Activated effector memory CD4-positive, alpha-beta T cell treated with Interleukin-2 at 50 U/mL for 16 hours (primary cell): Measurements from ENCODE around the gene ADD3.

ENCODE experiments used
- DNase-seq: peaks from one replicate; pipeline ENCODE4 v3.0.0-alpha.2; 2020

Gene ADD3

GRCh38 chr10:110006358-110007160, 1.2 kb upstream of the ADD3 start:
- no peak for DNase-seq

- no peak for DNase-seq
Measured at GRCh38 chr10:110007161-110007700, 553 bp upstream of the ADD3 start.

- peak; percentile 29 for DNase-seq
Measured at GRCh38 chr10:110008518-110009339, 945 bp downstream of the ADD3 start.

DNA sequence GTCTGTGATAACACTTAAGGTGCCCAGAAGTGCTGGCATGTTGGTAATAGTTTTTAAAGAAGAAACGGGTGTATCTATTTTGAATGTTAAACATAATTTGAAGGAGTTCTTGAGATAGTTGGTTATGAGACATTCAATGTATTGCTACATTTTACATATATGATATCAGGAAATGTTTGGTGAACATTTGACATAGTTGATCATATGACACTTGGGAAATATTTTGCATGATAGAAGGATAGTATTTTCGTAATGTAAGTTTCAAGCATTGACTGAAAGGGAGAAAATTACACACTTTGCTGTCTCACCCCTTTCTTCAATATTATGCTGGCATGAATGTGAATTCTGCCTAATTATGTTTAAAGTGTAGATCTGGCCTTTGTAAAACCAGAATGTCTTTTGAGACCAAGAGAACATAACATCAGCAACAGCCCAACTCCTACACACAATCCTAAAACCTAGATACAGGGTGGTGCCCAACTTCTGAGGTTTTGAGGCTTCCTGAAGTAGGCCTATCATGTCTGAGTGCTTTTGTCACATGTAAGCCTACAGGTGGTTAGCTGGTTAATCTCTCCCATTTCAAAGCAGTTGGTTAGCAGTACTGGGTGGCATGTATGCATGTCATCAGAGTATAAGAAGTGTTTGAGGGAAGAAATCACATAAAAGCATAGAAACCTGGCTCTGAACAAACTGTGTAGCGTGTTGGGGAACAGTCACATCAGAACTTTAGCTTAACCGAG, 2.1 kb downstream of the ADD3 start:
- DNase-seq: peak; percentile 27

DNA sequence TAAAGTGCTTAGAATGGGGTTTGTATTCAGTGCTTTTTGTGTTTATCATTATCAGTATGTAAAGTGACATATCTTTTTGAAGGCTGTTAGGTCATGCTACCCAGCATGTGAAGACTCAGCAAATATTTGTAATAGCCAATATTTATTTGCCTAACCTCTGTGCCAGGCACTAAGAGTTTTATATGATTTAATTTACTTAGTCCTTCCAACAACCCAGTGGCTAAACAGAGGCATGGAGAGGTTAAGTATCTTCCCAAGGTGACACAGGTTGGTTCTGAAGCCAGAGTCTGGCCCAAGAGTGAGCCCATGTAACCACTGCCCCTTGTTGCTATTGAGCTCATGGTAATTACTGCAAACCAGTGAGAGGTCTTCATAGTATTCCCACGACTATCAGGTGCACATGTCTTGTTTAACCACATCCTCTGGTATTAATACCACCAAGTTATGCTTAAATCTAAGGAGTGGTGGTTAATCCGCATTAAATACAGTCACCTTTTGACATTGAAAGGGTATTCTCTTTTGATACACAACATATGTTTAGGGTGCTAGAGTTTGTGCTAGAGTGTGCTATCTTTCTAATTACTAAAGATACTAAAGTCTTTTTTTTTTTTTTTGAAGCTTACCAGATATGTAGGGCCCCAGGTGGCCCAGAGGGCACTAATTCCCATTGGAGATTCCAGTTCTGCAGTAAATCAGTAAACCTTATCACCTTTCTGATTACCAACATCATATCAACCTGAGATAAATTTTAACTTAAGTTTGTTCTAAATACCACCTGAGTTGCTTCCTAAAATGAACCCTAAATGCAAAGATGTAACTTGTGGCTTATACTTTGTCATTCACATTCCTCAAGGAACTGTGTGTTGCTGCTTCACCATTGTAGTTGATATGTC, 2.9 kb downstream of the ADD3 start:
- DNase-seq: no peak

- no peak for DNase-seq
Measured at GRCh38 chr10:110011681-110012080, 3.9 kb downstream of the ADD3 start.

DNA sequence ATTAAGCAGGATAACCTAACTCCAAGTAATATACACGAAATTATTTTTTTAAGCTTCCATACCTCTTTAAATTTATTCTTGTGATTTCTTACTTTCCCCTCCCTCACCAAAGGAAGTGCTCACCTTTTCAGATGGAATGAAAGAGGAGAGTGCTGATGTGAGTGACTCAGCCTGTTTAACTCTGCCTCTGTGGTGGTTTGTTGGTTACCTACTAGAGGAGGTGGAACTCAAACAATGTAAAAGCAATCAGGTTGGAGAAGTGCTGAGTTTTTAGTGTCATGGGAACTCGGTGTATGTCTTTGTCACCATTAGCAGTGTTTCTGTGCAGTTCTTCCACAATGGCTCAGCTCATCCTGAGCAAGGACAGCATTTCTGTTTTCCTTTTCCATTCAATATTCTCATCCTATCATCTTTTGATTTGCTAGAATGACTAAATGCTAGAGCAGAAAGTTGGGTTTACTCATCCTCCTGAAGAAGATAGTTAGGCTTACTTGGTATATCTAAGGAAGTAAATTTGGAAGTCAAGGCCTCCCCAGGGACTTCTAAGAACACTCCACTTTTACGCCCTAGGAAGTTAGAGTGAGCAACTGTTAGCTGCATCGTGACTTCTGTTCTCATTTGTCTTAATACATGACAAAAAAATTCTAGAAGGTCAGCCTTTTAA, 6.0 kb downstream of the ADD3 start:
- no peak for DNase-seq

DNA sequence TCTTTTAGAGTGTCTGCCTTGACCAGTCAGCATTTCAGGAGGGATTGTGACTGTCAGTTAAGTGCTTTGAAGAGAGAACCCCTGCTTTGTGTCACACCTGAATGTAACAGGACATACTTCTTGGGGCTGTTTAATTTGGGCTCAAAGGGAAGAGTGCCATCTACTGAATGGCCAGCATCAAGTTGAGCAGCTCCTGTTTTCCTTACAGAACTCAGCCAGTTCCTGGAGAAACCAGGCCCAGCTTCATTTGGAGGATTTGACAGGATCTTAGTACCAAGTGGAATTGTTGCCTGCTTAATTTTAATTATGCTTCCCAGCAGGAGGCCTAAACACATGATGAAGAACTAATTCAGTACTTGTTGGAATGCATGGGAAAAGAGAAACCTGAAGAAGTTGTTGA, 8.3 kb downstream of the ADD3 start:
- no peak for DNase-seq

DNA sequence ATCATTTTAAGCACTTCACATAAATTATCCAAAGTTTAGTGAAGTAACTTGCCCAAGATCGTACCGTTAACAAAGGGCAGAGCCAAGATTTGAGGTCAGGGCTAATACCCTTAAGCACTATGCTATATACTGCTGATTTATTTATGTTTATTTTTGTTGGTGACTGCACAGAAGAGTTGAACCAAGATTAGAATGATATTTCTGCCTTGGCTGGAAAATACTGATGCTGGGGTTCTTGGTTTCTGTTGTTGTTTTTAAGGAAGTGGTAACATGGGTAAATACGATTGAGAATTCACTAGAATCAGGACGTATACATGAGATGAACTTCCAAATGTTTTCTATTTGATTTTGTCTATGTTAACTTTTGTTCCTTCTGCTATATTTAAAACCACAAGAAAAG, 9.3 kb downstream of the ADD3 start:
- no peak for DNase-seq

DNA sequence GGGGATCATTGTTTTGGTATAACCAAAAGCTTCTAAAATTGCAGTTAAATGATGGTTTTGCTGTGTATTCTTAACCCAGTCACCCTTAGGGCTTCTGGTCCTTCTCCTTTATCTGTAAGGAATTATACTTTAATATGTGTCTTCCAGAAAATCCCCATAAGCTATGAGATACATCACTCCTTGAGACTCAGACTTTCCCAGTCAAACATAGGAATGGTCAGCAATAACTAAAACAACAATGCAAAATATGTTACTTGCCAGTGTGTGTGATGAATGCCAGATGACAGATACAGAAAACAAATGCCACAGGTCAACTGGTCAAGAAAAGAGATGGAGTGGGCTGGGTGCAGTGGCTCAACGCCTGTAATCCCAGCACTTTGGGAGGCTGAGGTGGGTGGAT, 10.1 kb downstream of the ADD3 start:
- DNase-seq: no peak

GRCh38 chr10:110020265-110020664, 12.5 kb downstream of the ADD3 start:
- no peak for DNase-seq

DNA sequence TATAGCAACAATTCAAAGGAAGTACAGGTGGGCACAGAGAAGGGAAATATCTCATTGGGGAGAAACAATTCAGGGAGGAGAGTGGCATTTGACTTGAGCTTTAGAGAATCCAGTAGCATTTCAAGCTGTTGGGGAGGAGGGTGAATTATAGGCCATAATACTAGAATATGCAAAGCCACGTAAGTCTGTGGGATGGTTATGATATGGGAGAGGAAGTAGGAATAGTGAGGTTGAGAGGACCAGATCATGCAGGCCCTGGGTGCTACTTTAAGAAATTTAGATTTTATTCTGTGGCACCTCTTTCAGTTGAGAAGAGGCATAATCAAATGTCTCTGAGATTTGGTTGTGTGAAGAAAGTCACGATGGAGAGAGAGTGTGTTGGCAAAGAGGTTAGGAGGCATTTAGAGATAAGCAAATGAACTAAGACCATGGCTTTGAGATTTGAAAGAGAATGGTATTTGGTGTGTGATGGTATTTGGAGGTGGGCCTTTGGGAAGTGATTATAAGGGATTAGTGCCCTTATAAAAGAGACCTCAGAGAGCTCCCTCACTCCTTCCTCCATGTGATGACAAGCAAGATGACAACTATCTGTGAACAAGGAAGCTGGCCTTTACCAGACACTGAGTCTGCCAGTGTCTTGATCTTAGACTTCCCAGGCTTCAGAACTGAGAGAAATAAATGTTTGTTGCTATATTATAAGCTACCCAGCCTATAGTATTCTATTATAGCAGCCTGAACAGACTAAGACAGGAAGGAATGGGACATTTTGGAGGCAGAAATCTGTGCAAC, 15.1 kb downstream of the ADD3 start:
- DNase-seq: no peak

DNA sequence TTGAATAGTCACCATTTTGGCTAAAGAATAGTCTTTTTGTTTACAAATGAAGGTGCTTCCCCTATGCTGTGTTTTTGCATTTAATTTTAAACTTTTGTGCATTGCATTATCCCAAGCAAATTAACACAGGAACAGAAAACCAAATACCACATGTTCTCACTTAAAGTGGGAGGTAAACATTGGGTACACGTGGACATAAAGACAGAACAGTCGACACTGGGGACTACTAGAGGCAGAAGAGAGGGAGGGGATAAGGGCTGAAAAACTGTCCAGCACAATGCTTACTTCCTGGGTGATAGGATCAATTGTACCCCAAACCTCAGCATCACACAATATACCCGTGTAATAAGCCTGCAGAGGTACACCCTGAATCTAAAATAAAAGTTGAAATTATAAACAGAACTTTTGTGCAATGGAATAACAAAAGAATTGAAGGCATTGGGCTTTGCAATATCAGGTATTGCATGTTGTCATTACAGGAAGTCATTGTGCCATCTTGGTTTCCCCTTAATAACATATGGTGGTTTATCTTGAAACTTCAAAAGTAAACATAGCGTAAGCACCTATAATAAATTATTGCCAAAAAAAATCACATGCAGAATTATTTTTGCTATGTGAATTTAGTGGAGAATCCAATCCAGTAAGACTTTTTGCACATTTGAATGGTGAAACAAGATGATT, 16.1 kb downstream of the ADD3 start:
- DNase-seq: no peak

DNA sequence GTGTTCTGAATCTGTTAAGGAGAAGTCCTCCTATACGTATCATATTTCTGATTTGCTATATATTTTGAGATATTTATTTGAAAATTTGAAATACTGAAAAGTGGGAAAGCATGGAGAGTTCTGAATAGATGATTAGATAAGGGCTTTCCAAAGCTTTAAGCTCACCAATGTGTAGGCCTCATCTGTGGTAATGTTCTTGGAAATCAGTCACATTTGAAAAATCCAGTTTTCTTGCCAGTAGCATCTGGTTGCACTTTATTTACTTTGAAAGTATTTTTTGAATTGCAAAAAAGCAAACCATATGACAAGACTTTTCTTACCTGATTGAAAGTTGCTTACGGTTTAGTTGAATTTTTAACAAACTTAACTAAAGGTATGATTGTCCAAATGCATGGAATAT, 21.7 kb downstream of the ADD3 start:
- no peak for DNase-seq

GRCh38 chr10:110032801-110033700, 25.3 kb downstream of the ADD3 start:
- DNase-seq: no peak

GRCh38 chr10:110033701-110034235, 26.0 kb downstream of the ADD3 start:
- no peak for DNase-seq

DNA sequence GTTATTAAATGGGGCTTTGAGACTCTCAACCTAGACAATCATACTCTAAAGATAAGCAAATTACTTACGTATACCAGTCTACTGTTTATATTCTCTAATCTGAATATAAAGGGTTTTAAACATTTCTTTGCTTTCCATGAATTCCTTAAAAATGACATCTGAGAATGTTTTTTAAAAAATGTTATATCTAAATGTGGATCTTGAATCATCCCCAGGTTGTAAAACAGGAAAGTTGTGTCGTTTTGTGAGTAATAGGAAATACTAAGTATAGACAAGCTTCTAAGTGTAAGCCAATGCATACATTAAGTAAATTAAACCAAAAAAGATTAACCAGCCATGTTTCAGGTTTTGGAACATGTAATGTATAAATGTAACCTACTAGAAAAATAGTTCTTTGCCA, 26.8 kb downstream of the ADD3 start:
- no peak for DNase-seq

DNA sequence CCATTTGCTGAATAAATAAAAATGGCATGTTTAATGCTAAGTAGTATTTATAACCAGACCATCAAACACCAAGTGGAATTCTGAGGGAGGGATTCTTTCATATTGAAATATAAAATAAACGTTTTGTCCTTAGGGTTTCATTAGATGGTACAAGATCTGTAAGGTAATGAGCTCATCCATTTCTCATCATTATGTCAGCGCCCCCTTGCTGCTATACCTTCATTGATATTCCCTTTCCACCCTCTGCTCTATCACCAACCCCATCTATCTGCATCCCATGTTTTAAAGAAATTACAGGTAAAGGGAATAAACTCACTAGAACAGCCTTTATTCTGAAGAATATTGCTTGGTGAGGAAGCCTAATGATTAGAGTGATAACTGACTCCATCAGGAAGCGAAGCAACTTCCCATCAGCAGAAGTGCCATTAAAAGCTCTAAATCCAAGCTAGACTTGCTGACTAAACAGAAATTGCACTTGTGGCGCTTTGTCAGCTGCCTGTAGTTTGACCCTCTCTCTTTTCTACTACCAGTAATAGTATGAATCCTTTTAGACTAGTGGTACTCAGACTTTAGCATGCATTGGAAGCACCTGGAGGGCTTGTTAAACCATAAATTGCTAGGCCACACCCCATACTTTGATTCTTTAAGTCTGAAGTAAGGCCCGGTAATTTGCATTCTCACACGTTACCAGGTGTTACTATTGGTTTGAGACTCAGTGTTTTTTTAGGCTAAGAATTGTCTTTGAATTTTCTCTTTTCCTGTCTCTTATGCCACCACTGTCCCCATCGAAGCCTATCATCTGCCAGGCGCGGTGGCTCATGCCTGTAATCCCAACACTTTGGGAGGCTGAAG, 27.5 kb downstream of the ADD3 start:
- DNase-seq: no peak
